A549 (cell line): Measurements from ENCODE around the gene EAPP. TPM values are rescaled to one million over a fixed set of nuclear protein-coding genes. Genes with fewer than 3 reads are reported as not detected.
A peak's percentile ranks its signal among the peaks of the same experiment; 100 is the strongest.

Experiments
- ATAC-seq, 2 experiments: fragments of 200-7000 bp in 1 of 2; fragments of >200 bp in 1 of 2; cut with Nextera tagmentation in 1 of 2; cut with Tn5 transposase in 1 of 2; 3 replicates each; pipeline versions ENCODE4 v1.8.0 to v1.9.1; 2018 to 2020; ENCODE audit warnings: mild to moderate bottlenecking in 1 of 2, moderate library complexity in 1 of 2
- CTCF ChIA-PET: fragments of 300-600 bp; sonication (Branson Sonifier 250); formaldehyde crosslinking; extraction: SDS; loops from one replicate; lab custom pipeline; 2021; ENCODE audit warnings: antibody characterized with exemption, inconsistent platforms; lab: Yijun Ruan, JAX
- POLR2A ChIA-PET: fragments of 350-600 bp; formaldehyde crosslinking; extraction: SDS; loops from one replicate; lab custom pipeline; 2021; ENCODE audit warnings: antibody characterized with exemption, inconsistent platforms; lab: Yijun Ruan, JAX
- DNase-seq, 2 experiments: peaks; one replicate each; pipeline versions ENCODE4 v3.0.0 to v3.0.0-alpha.2; 2011 to 2016; ENCODE audit warnings: low read depth in 1 of 2, low spot score in 1 of 2
- FAIRE-seq: peaks from 2 replicates; lab custom pipeline; 2011; peaks lifted over from hg19 to GRCh38; lab: Jason Lieb, UNC
- H3K27ac ChIP-seq, 2 experiments: fragments of >200 bp; sonication (Bioruptor Twin); formaldehyde crosslinking; 3 replicates each; pipeline ENCODE4 v1.5.1; 2016 to 2017
- H3K4me1 ChIP-seq: fragments of >200 bp; sonication (Bioruptor Twin); formaldehyde crosslinking; 3 replicates; pipeline ENCODE4 v1.6.1; 2016
- H3K4me2 ChIP-seq: fragments of >200 bp; sonication (Bioruptor Twin); formaldehyde crosslinking; 3 replicates; pipeline ENCODE4 v1.6.1; 2016
- H3K4me3 ChIP-seq: fragments of >200 bp; sonication (Bioruptor Twin); formaldehyde crosslinking; 3 replicates; pipeline ENCODE4 v1.5.1; 2016
- H3K9me3 ChIP-seq: fragments of >200 bp; sonication (Bioruptor Twin); formaldehyde crosslinking; 3 replicates; pipeline ENCODE4 v1.6.1; 2016
- BHLHE40 ChIP-seq: IDR thresholded peaks from 2 replicates; pipeline ENCODE4 v1.6.1; 2012; ENCODE audit warnings: low read depth, low read length, inconsistent platforms
- EHMT2 ChIP-seq: fragments of 200-600 bp; sonication (generic); IDR thresholded peaks from 2 replicates; pipeline ENCODE4 v1.6.1; 2016; ENCODE audit warnings: antibody characterized with exemption, low read depth, mild to moderate bottlenecking, moderate library complexity
- EP300 ChIP-seq, 2 experiments: fragments of >200 bp; sonication (Bioruptor Twin); formaldehyde crosslinking; IDR thresholded peaks; 2 replicates in 1 of 2; 3 replicates in 1 of 2; pipeline ENCODE4 v1.6.1; 2016 to 2017
- FOXS1 ChIP-seq: fragments of 250-450 bp; sonication (Bioruptor Pico); IDR thresholded peaks from 2 replicates; pipeline ENCODE4 v1.5.0; 2020; ENCODE audit warnings: mild to moderate bottlenecking, moderate library complexity
- HDAC2 ChIP-seq: fragments of 200-600 bp; sonication (generic); IDR thresholded peaks from 2 replicates; pipeline ENCODE4 v1.6.1; 2016
- HES2 ChIP-seq: fragments of >200 bp; sonication (Bioruptor Twin); formaldehyde crosslinking; IDR thresholded peaks from 2 replicates; pipeline ENCODE4 v1.6.1; 2016
- HEYL ChIP-seq: fragments of 250-450 bp; sonication (Bioruptor Pico); IDR thresholded peaks from 2 replicates; pipeline ENCODE4 v1.8.0; 2021; ENCODE audit warnings: mild to moderate bottlenecking, moderate library complexity
- HMGXB4 ChIP-seq: fragments of 250-450 bp; sonication (Bioruptor Pico); IDR thresholded peaks from 2 replicates; pipeline ENCODE4 v1.5.0; 2021; ENCODE audit warnings: mild to moderate bottlenecking, moderate library complexity, borderline replicate concordance
- HOXB13 ChIP-seq: fragments of 250-450 bp; sonication (Bioruptor Pico); IDR thresholded peaks from 2 replicates; pipeline ENCODE4 v1.5.0; 2020; ENCODE audit warnings: low read depth, mild to moderate bottlenecking, moderate library complexity
- HOXB5 ChIP-seq: fragments of 250-450 bp; sonication (Bioruptor Pico); IDR thresholded peaks from 2 replicates; pipeline ENCODE4 v1.5.0; 2020; ENCODE audit warnings: mild to moderate bottlenecking, moderate library complexity
- KDM1A ChIP-seq: fragments of 200-600 bp; sonication (generic); IDR thresholded peaks from 2 replicates; pipeline ENCODE4 v1.6.1; 2016; ENCODE audit warnings: low read depth, mild to moderate bottlenecking
- MAX ChIP-seq: IDR thresholded peaks from 2 replicates; pipeline ENCODE4 v1.6.1; 2012
- RARB ChIP-seq: fragments of 250-450 bp; sonication (Bioruptor Pico); IDR thresholded peaks from 2 replicates; pipeline ENCODE4 v1.8.0; 2021; ENCODE audit warnings: mild to moderate bottlenecking, moderate library complexity
- RCOR1 ChIP-seq: fragments of 150-350 bp; IDR thresholded peaks from 2 replicates; pipeline ENCODE4 v1.6.1; 2014; ENCODE audit warnings: antibody characterized with exemption, low read length, low read depth
- SMC3 ChIP-seq: fragments of >200 bp; sonication (Bioruptor Twin); formaldehyde crosslinking; IDR thresholded peaks from 3 replicates; pipeline ENCODE4 v1.6.1; 2018; ENCODE audit warnings: inconsistent platforms
- SREBF2 ChIP-seq: fragments of 450-650 bp; IDR thresholded peaks from 2 replicates; pipeline ENCODE4 v1.6.1; 2014; ENCODE audit warnings: mild to moderate bottlenecking, moderate library complexity
- TFCP2L1 ChIP-seq: fragments of 250-450 bp; sonication (Bioruptor Pico); IDR thresholded peaks from 2 replicates; pipeline ENCODE4 v1.5.0; 2021; ENCODE audit warnings: mild to moderate bottlenecking
- TP53 ChIP-seq: fragments of 250-450 bp; sonication (Bioruptor Pico); IDR thresholded peaks from 2 replicates; pipeline ENCODE4 v1.5.0; 2021; ENCODE audit warnings: mild to moderate bottlenecking, moderate library complexity
- ZC3H11A ChIP-seq: fragments of 450-650 bp; IDR thresholded peaks from 2 replicates; pipeline ENCODE4 v1.6.1; 2014; ENCODE audit warnings: antibody characterized with exemption, mild to moderate bottlenecking
- ZFP36 ChIP-seq: fragments of 450-650 bp; IDR thresholded peaks from 2 replicates; pipeline ENCODE4 v1.6.1; 2014; ENCODE audit warnings: borderline replicate concordance; ENCODE audit not compliant: partially characterized antibody
- ZNF302 ChIP-seq: fragments of 250-450 bp; sonication (Bioruptor Pico); IDR thresholded peaks from 2 replicates; pipeline ENCODE4 v1.9.0; 2021; ENCODE audit warnings: inconsistent platforms, mild to moderate bottlenecking, moderate library complexity
- ZSCAN20 ChIP-seq: fragments of 250-450 bp; sonication (Bioruptor Pico); IDR thresholded peaks from 2 replicates; pipeline ENCODE4 v1.8.0; 2022; ENCODE audit warnings: mild to moderate bottlenecking, moderate library complexity
- WGBS: methylation state at CpG from one replicate; pipeline ENCODE4 v1.1.6; 2017; ENCODE audit errors: missing lambda C conversion rate; 5-methylcytosine and 5-hydroxymethylcytosine counted together
- polyA plus RNA-seq, 4 experiments: library from polyadenylated mRNA; depleted of rRNA in 3 of 4; stranded (reverse); fragments of >200 nt; fragmentation: RNase III in 1 of 4; extraction: RNeasy Plus Mini Kit Qiagen cat#74134 plus additional on column Dnase treatment in 1 of 4; gene quantifications; 2 replicates in 3 of 4; 3 replicates in 1 of 4; pipeline ENCODE4 v1.2.3, GENCODE V29; 2011 to 2017

EAPP gene
- polyA plus RNA-seq, 2 of the 4 experiments (the other 2 are of a cell fraction) = 44.6 to 93.0 TPM

- WGBS = 81% methylated on average over 11 of the region's 11 CpGs
- DNase-seq (no peak), FAIRE-seq (no peak), ATAC-seq (no peak; a peak in 1 of 6 replicates)
- POLR2A ChIA-PET = interaction anchor here (0.7 to 1.7 kb wide), 5 partner anchors 34 to 193 kb away, joined by 3 to 26 read pairs (median 7); partner anchors contain the start of gene SPTSSA
- Histone ChIP-seq H3K4me3 (no peak overlapping the region), H3K9me3 (no peaks in the 10 kb centered on the region), H3K27ac (peak overlapping the region; percentile 89 to 95), H3K4me1 (peaks cover 47% of the 10 kb centered on the region), H3K4me2 (peak overlapping the region; percentile 83)
- CTCF ChIA-PET = interaction anchor here (0.5 to 7.1 kb wide), 9 partner anchors 14 to 483 kb away, joined by 3 to 104 read pairs (median 3); no protein-coding TSS in a partner anchor
- TF ChIP-seq TFCP2L1 (CRISPR knock-in tag) (no peak), ZNF302 (CRISPR knock-in tag) (no peak; the same call in 1 of the 2 replicates), HMGXB4 (no peak), HEYL (CRISPR knock-in tag) (no peak), HOXB5 (no peak), KDM1A (no peak), RARB (CRISPR knock-in tag) (no peak), BHLHE40 (no peak), TP53 (CRISPR knock-in tag) (no peak), EHMT2 (no peak), HES2 (no peak; the same call in 1 of the 2 replicates), SMC3 (no peak), HDAC2 (no peak), HOXB13 (no peak), SREBF2 (no peak), EP300 (IDR thresholded peaks at IDR 0.05) (no peak)
Measured at GRCh38 chr14:34496007-34496678, 43.4 kb downstream of the EAPP start.

GRCh38 chr14:34489324-34489723 is 50.2 kb downstream of the EAPP start:
- no peak overlapping the region for H3K4me3 ChIP-seq
- no peaks in the 10 kb centered on the region for H3K9me3 ChIP-seq
- FAIRE-seq (no peak), ATAC-seq (no peak; a peak in 1 of 6 replicates), DNase-seq (no peak)
- 26% methylated on average over 1 of the region's 1 CpG for WGBS
- ChIA-PET POLR2A (no interaction called here), CTCF (no interaction called here)
- H3K4me2 ChIP-seq = no peak overlapping the region
- peaks cover 17% of the 10 kb centered on the region for H3K4me1 ChIP-seq
- H3K27ac ChIP-seq = peak overlapping the region; percentile 42 to 61; a peak in 4 of 6 replicates
- TF ChIP-seq FOXS1 (CRISPR knock-in tag) (no peak), ZFP36 (no peak), SMC3 (no peak)

GRCh38 chr14:34488528-34488927 is 51.0 kb downstream of the EAPP start:
- Histone ChIP-seq H3K4me1 (peaks cover 17% of the 10 kb centered on the region), H3K4me2 (no peak overlapping the region), H3K27ac (peak overlapping the region in 1 of 2 experiments; percentile 61; a peak in 3 of 6 replicates), H3K9me3 (no peaks in the 10 kb centered on the region), H3K4me3 (no peak overlapping the region)
- ATAC-seq = no peak
- POLR2A ChIA-PET = no interaction called here
- 95% methylated on average over 7 of the region's 7 CpGs for whole genome bisulfite sequencing
- peak; percentile 31; the same call in 1 of the 2 replicates for TF ChIP-seq ZC3H11A
- TF ChIP-seq HOXB5 = no peak
- TF ChIP-seq MAX = no peak
- TF ChIP-seq RCOR1 = no peak
- TF ChIP-seq ZSCAN20 (CRISPR knock-in tag) = no peak
- DNase-seq = no peak
- no peak for FAIRE-seq
- CTCF ChIA-PET = no interaction called here
